ENCODE measurements around the gene ZNF860. TPM values are rescaled to one million over a fixed set of nuclear protein-coding genes. Genes with fewer than 3 reads are reported as not detected.

Gene ZNF860
- total RNA-seq, 4 donors from 2014 or later = 0.12 to 0.95 (median 0.44) TPM

DNA sequence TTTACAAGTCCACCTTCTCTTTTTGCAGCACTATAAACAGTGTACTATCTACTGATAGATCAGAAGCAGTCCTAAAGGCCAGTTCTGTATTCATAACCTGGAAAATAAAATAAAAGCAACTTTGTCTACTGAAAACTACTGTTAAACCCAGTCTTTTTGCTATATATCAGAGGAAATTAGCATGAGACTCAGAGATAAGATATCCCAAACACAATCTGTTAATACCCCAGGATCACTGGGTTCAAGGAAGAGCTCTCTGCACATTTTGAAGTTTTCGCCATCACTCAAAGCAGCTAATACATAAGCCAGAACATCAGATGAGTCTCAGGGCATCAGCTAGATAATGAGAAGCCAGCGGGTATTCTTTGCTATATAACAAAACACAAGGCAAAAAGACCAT, 22.3 kb upstream of the ZNF860 start:
- no peak for TF ChIP-seq CTCF (IDR thresholded peaks at IDR 0.05)
- no peak for ATAC-seq (ENCODE audit: low FRiP score)
- no peak for DNase-seq (ENCODE audit: low spot score)

DNA sequence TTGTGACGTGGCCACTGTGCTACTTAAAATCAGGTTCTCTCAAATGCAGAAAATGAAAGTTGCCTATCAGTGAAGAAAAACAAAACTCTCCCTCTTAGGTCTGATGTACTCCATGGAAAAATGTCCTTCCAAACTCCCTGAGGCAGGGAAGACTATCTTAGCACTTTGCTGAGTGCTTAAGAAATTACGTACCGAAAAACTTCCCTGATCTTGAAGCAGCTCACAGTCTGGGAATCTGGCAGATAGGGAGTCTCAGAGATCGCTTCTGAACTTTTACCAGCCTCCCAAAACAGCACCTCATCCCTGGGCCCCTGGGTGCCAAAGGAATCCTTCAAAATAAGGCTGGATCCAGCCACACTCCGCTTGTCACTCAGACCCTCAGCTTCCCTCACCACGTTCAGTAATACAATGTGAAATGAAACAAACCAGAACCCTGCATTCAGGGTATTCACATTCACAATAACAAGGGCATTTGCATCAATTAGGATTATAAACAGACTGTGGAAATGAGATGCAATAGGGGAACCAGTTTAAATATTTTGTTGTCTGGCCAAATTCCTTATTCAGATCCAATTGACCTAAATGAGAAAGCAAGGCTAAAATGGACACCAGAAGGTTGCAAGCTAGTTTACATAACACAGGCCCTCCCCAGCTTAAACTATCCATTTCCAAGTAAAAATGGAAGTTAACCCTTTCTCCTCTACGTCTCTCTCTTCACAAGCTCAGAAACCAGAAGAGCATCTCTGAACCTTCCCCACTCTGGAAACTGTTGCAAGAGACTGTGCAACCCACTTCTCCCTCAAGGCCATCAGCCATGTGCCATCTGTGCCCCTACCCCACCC, 21.4 kb upstream of the ZNF860 start:
- TF ChIP-seq CTCF (IDR thresholded peaks at IDR 0.05) = no peak
- ATAC-seq (ENCODE audit: low FRiP score) (no peak), DNase-seq (ENCODE audit: low spot score) (no peak)

- ATAC-seq (ENCODE audit: low FRiP score) (no peak), DNase-seq (ENCODE audit: low spot score) (no peak)
- no peak for TF ChIP-seq CTCF (IDR thresholded peaks at IDR 0.05)
Measured at GRCh38 chr3:31960793-31961431, 20.6 kb upstream of the ZNF860 start.

DNA sequence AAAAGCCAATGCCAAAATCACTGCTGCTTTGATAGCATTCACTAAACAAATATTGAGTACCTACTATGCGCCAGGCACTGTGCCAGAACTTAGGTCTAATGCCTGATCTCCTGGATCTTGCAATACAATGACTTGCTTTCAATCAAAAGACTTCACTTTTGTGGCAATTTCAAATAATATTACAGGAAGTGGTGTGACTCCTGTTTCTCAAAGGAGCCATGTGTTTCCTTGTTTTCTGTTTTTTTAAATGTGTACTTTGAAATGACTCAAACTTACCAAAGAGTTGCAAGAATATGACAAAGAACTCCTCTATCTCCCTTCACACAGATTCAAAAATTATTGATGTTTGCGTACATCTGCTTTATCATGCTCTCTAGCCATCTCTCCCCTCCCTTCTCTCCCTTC, 18.7 kb upstream of the ZNF860 start:
- no peak for DNase-seq (ENCODE audit: low spot score)
- ATAC-seq (ENCODE audit: low FRiP score) = no peak
- no peak for TF ChIP-seq CTCF (IDR thresholded peaks at IDR 0.05)

DNA sequence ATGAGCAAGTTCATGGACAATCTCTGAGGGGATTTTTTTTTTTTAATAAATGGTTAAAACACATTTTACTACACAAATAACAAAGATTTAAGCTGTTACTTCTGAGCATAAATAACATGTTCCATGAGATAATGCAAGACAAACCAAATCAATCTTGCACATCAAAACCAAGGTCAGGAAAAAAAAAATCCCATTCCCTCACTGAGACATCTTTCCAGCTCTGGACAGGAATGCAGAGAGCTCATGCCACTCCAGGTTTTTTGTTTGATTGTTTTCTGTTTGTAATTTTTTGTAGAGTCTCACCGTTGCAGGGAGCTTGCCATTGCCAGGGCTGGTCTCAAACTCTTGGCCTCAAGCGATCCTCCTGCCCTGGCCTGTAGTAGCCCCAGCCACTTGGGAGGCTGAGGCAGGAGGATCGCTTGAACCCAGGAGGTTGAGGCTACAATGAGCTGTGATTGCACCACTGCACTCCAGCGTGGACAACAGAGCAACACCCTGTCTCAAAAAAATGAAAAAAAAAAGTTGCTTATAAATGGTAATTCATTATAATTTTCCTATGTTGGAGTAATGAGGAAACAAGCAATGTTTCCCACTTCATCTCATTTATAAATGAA, 14.5 kb upstream of the ZNF860 start:
- DNase-seq (ENCODE audit: low spot score) = no peak
- TF ChIP-seq CTCF (IDR thresholded peaks at IDR 0.05) = no peak
- ATAC-seq (ENCODE audit: low FRiP score) = no peak

- no peak for DNase-seq (ENCODE audit: low spot score)
- no peak for TF ChIP-seq CTCF (IDR thresholded peaks at IDR 0.05)
- ATAC-seq (ENCODE audit: low FRiP score) = no peak
Measured at GRCh38 chr3:31967592-31967991, 14.0 kb upstream of the ZNF860 start.

All from omental fat pad (tissue), 4 donors.